ENCODE data around the gene PRKCA. TPM values are rescaled to one million over a fixed set of nuclear protein-coding genes. Genes with fewer than 3 reads are reported as not detected.

The PRKCA gene
- total and polyA plus RNA-seq, 2 of the 13 experiments (the other 11 are each of a cell fraction or from before 2014, with no cell fraction given), result 18.5 to 21.5 TPM

GRCh38 chr17:66450008-66450851 lies 147.8 kb downstream of the PRKCA start (continued):
- TF ChIP-seq ZNF687 (CRISPR knock-in tag; IDR thresholded peaks at IDR 0.05) (peak; percentile 17; the same call in 1 of the 2 replicates), FUBP1 (CRISPR knock-in tag; IDR thresholded peaks at IDR 0.05; ENCODE audit: borderline replicate concordance) (no peak; the same call in 1 of the 2 replicates), ZNF768 (CRISPR knock-in tag; IDR thresholded peaks at IDR 0.05) (no peak), ZNF414 (CRISPR knock-in tag; IDR thresholded peaks at IDR 0.05) (no peak), PLRG1 (conservative IDR thresholded peaks at IDR 0.05) (no peak), ZXDC (CRISPR knock-in tag; IDR thresholded peaks at IDR 0.05) (no peak), ZNF562 (CRISPR knock-in tag; IDR thresholded peaks at IDR 0.05; ENCODE audit: borderline replicate concordance) (no peak), ATF3 (CRISPR knock-in tag; IDR thresholded peaks at IDR 0.05) (no peak), MLX (CRISPR knock-in tag; IDR thresholded peaks at IDR 0.05) (no peak), ZFP1 (CRISPR knock-in tag; IDR thresholded peaks at IDR 0.05) (no peak), SMAD3 (CRISPR knock-in tag; IDR thresholded peaks at IDR 0.05) (no peak), HOMEZ (CRISPR knock-in tag; IDR thresholded peaks at IDR 0.05; ENCODE audit: low read depth) (peak; percentile 52; the same call in 1 of the 2 replicates), LCORL (IDR thresholded peaks at IDR 0.05) (no peak), LCORL (CRISPR knock-in tag; IDR thresholded peaks at IDR 0.05) (0 out of 2 replicates have a peak, but pooled peaks have one; percentile 18), ZNF629 (CRISPR knock-in tag; conservative IDR thresholded peaks at IDR 0.05) (peak; percentile 69), ZNF3 (CRISPR knock-in tag; IDR thresholded peaks at IDR 0.05) (no peak)

All from HepG2 (cell line).